H1 (cell line): Measurements from ENCODE around the gene VAPB. TPM values are rescaled to one million over a fixed set of nuclear protein-coding genes. Genes with fewer than 3 reads are reported as not detected.

ENCODE experiments used
- CTCF ChIA-PET: fragments of 300-600 bp; sonication (Branson Sonifier 250); formaldehyde crosslinking; loops from one replicate; lab custom pipeline; 2021; ENCODE audit not compliant: partially characterized antibody; lab: Charles Lee
- POLR2A ChIA-PET: fragments of 300-600 bp; sonication (Branson Sonifier 250); formaldehyde crosslinking; loops from one replicate; lab custom pipeline; 2021; ENCODE audit warnings: inconsistent platforms; ENCODE audit not compliant: partially characterized antibody; lab: Charles Lee
- DNase-seq, 2 experiments: peaks; one replicate each; pipeline versions ENCODE4 v3.0.0 to v3.0.0-alpha.2; 2010 to 2022; ENCODE audit warnings: low spot score in 2 of 2, low read depth in 1 of 2, mixed read lengths in 1 of 2
- FAIRE-seq: peaks from 2 replicates; lab custom pipeline; 2011; peaks lifted over from hg19 to GRCh38; lab: Jason Lieb, UNC
- H2AFZ ChIP-seq: 2 replicates; pipeline ENCODE4 v1.8.1; 2012; ENCODE audit warnings: low read length, inconsistent platforms
- H2AK5ac ChIP-seq: 2 replicates; pipeline ENCODE4 v1.6.1; 2013; ENCODE audit warnings: low read depth, low read length
- H2BK120ac ChIP-seq: replicated peaks from 2 replicates; pipeline ENCODE3; 2013; ENCODE audit warnings: low read depth, low read length, inconsistent platforms
- H2BK12ac ChIP-seq: 2 replicates; pipeline ENCODE4 v1.6.1; 2013; ENCODE audit warnings: low read depth, low read length
- H2BK15ac ChIP-seq: 2 replicates; pipeline ENCODE4 v1.6.1; 2013; ENCODE audit warnings: low read length
- H2BK20ac ChIP-seq: 2 replicates; pipeline ENCODE4 v1.6.1; 2013; ENCODE audit warnings: low read length
- H2BK5ac ChIP-seq: 2 replicates; pipeline ENCODE4 v1.6.1; 2013; ENCODE audit warnings: low read depth, low read length
- H3K14ac ChIP-seq: 2 replicates; pipeline ENCODE4 v1.6.1; 2013; ENCODE audit warnings: inconsistent platforms; ENCODE audit not compliant: insufficient read length
- H3K18ac ChIP-seq: 2 replicates; pipeline ENCODE4 v1.6.1; 2013; ENCODE audit warnings: low read length; ENCODE audit errors: extremely low read depth
- H3K23ac ChIP-seq: 2 replicates; pipeline ENCODE4 v1.6.1; 2013; ENCODE audit warnings: inconsistent platforms; ENCODE audit not compliant: insufficient read length
- H3K23me2 ChIP-seq: 2 replicates; pipeline ENCODE4 v1.6.1; 2013; ENCODE audit warnings: low read depth, low read length
- H3K27ac ChIP-seq: 2 replicates; pipeline ENCODE4 v1.6.1; 2011; ENCODE audit warnings: low read depth, low read length, inconsistent platforms
- H3K27me3 ChIP-seq, 4 experiments: replicated peaks in 1 of 4; 1 replicate in 1 of 4; 2 replicates in 3 of 4; pipeline versions ENCODE4 v1.6.1 to v1.8.1; 2011 to 2013; ENCODE audit warnings: low read length in 3 of 4, mild to moderate bottlenecking in 3 of 4, inconsistent platforms in 2 of 4, mixed read lengths in 2 of 4, moderate library complexity in 1 of 4; ENCODE audit not compliant: control insufficient read depth in 3 of 4, insufficient read depth in 3 of 4; ENCODE audit errors: extremely low read depth in 1 of 4
- H3K36me3 ChIP-seq, 4 experiments: 2 replicates each; pipeline versions ENCODE4 v1.6.1 to v1.8.1; 2011 to 2013; ENCODE audit warnings: mild to moderate bottlenecking in 4 of 4, low read length in 3 of 4, moderate library complexity in 2 of 4, control low read depth in 1 of 4, inconsistent platforms in 1 of 4; ENCODE audit not compliant: insufficient read depth in 4 of 4, control insufficient read depth in 2 of 4
- H3K4ac ChIP-seq: replicated peaks from 2 replicates; pipeline ENCODE3; 2013; ENCODE audit warnings: low read length, low read depth, mixed read lengths, inconsistent platforms; ENCODE audit not compliant: insufficient read length
- H3K4me1 ChIP-seq, 4 experiments: replicated peaks in 1 of 4; 1 replicate in 1 of 4; 2 replicates in 3 of 4; pipeline versions ENCODE4 v1.6.1 to v1.8.1; 2011 to 2013; ENCODE audit warnings: low read length in 3 of 4, inconsistent platforms in 2 of 4, mixed read lengths in 1 of 4; ENCODE audit not compliant: insufficient read depth in 4 of 4, control insufficient read depth in 3 of 4
- H3K4me2 ChIP-seq, 2 experiments: 2 replicates each; pipeline versions ENCODE4 v1.6.1 to v1.8.1; 2011 to 2013; ENCODE audit warnings: low read depth in 2 of 2, low read length in 2 of 2, control low read depth in 1 of 2, inconsistent platforms in 1 of 2, mild to moderate bottlenecking in 1 of 2; ENCODE audit not compliant: insufficient read depth in 1 of 2
- H3K4me3 ChIP-seq, 4 experiments: fragments of 200-600, 300-600 bp in 1 of 4; sonication (generic), shearing (Covaris generic), sonication (Bioruptor Twin) in 1 of 4; 2 replicates each; pipeline versions ENCODE4 v1.5.1 to v1.8.1; 2011 to 2016; ENCODE audit warnings: low read length in 4 of 4, low read depth in 3 of 4, control low read depth in 2 of 4, inconsistent platforms in 2 of 4, mild to moderate bottlenecking in 2 of 4, mixed read lengths in 1 of 4, moderate library complexity in 1 of 4; ENCODE audit not compliant: insufficient read depth in 2 of 4; ENCODE audit errors: extremely low read depth in 1 of 4
- H3K56ac ChIP-seq: replicated peaks from 2 replicates; pipeline ENCODE3; 2013; ENCODE audit warnings: low read depth, mild to moderate bottlenecking, mixed read lengths, low read length, inconsistent platforms; ENCODE audit not compliant: insufficient read length
- H3K79me1 ChIP-seq: 2 replicates; pipeline ENCODE4 v1.6.1; 2013; ENCODE audit warnings: low read depth, low read length, control low read depth
- H3K79me2 ChIP-seq, 2 experiments: 2 replicates each; pipeline versions ENCODE4 v1.6.1 to v1.8.1; 2012 to 2013; ENCODE audit warnings: low read length in 2 of 2, mild to moderate bottlenecking in 2 of 2, inconsistent platforms in 1 of 2; ENCODE audit not compliant: insufficient read depth in 2 of 2, control insufficient read depth in 1 of 2
- H3K9ac ChIP-seq, 4 experiments: replicated peaks in 1 of 4; 1 replicate in 1 of 4; 2 replicates in 3 of 4; pipeline versions ENCODE4 v1.6.1 to v1.8.1; 2011 to 2013; ENCODE audit warnings: low read depth in 3 of 4, low read length in 3 of 4, control low read depth in 2 of 4, mild to moderate bottlenecking in 2 of 4, moderate library complexity in 2 of 4, inconsistent platforms in 1 of 4; ENCODE audit errors: extremely low read depth in 1 of 4
- H3K9me3 ChIP-seq, 2 experiments: 2 replicates each; pipeline versions ENCODE4 v1.6.1 to v1.8.1; 2012 to 2013; ENCODE audit warnings: mild to moderate bottlenecking in 2 of 2, moderate library complexity in 2 of 2, control low read depth in 1 of 2, inconsistent platforms in 1 of 2, low read depth in 1 of 2, low read length in 1 of 2, mixed read lengths in 1 of 2; ENCODE audit not compliant: insufficient read depth in 2 of 2
- H4K20me1 ChIP-seq, 2 experiments: replicated peaks in 1 of 2; 2 replicates each; pipeline versions ENCODE3 to v1.8.1; 2011 to 2013; ENCODE audit warnings: inconsistent platforms in 2 of 2, low read length in 2 of 2, mild to moderate bottlenecking in 1 of 2; ENCODE audit not compliant: insufficient read depth in 2 of 2, control insufficient read depth in 1 of 2
- H4K5ac ChIP-seq: 2 replicates; pipeline ENCODE4 v1.6.1; 2013; ENCODE audit warnings: low read length, low read depth, mixed read lengths, inconsistent platforms; ENCODE audit not compliant: insufficient read length
- H4K8ac ChIP-seq: 2 replicates; pipeline ENCODE4 v1.8.0; 2013; ENCODE audit warnings: mild to moderate bottlenecking, moderate library complexity, low read length, inconsistent platforms; ENCODE audit not compliant: insufficient read depth; ENCODE audit errors: extremely low read depth
- H4K91ac ChIP-seq: replicated peaks from 2 replicates; pipeline ENCODE3; 2013; ENCODE audit warnings: low read length, mixed read lengths, inconsistent platforms; ENCODE audit not compliant: insufficient read length
- CHD1 ChIP-seq: IDR thresholded peaks from 2 replicates; pipeline ENCODE4 v1.6.1; 2012; ENCODE audit warnings: low read depth, low read length, improper control_type of control experiment
- RFX5 ChIP-seq: IDR thresholded peaks from 2 replicates; pipeline ENCODE4 v1.6.1; 2011; ENCODE audit warnings: low read depth, low read length, improper control_type of control experiment, borderline replicate concordance
- SIX5 ChIP-seq: IDR thresholded peaks from 2 replicates; pipeline ENCODE4 v1.6.1; 2011; ENCODE audit warnings: mild to moderate bottlenecking, low read depth, low read length
- SP4 ChIP-seq: IDR thresholded peaks from 2 replicates; pipeline ENCODE4 v1.6.1; 2012; ENCODE audit warnings: low read length, inconsistent platforms
- TAF1 ChIP-seq: IDR thresholded peaks from 2 replicates; pipeline ENCODE4 v1.6.1; 2011; ENCODE audit warnings: mild to moderate bottlenecking, low read depth, low read length
- TAF7 ChIP-seq: optimal IDR thresholded peaks from 2 replicates; pipeline ENCODE3; 2011; ENCODE audit warnings: low read depth, mild to moderate bottlenecking, inconsistent platforms, low read length, moderate library complexity, borderline replicate concordance
- polyA plus RNA-seq, 7 experiments: library from polyadenylated mRNA; depleted of rRNA in 3 of 7; stranded (reverse) in 5 of 7; unstranded in 2 of 7; fragments of >200 nt in 5 of 7; fragments of 200-250 nt in 2 of 7; gene quantifications; 1 replicate in 5 of 7; 2 replicates in 1 of 7; 4 replicates in 1 of 7; pipeline versions ENCODE4 v1.2.1 to v1.2.3, GENCODE V29; 2011 to 2013; ENCODE audit warnings: missing spikeins in 2 of 7, mixed read lengths in 2 of 7
- total RNA-seq: library from RNA; stranded (reverse); fragmentation: NEBNext Ultra II Directional; extraction: Animal tissue kit (Norgen Biotek cat#: 25700); gene quantifications from 2 replicates; pipeline ENCODE4 v1.2.1, GENCODE V29; 2021

The VAPB gene
- total and polyA plus RNA-seq, 2 of the 8 experiments (the other 6 are each of a cell fraction or from before 2014, with no cell fraction given): 24.4 to 62.8 TPM

DNA sequence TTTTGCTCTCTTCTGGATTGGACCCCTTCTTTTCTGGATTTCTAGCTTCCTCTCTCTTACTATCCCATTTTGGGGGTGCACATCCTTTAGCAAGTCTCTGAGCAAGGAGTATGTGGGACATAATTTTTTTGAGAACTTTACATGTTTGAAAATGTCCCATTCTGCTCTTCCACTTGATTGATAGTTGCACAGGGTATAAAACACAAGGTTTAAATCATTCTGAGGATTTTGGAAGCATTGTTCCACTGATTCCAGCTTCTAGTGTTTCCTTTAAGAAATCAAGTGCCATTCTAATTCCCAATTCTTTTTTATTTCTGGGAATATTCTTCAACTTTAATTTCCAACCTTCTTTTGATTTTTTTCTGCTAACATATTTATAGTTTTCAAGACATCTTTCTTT lies 65.4 kb downstream of the VAPB start:
- H2AK5ac ChIP-seq: no peak overlapping the region
- H3K27ac ChIP-seq: no peak overlapping the region
- H3K4me2 ChIP-seq: no peak overlapping the region
- H3K27me3 ChIP-seq: no peaks in the 10 kb centered on the region
- no peak overlapping the region for H4K91ac ChIP-seq
- no peak overlapping the region for H2BK12ac ChIP-seq
- H3K9me3 ChIP-seq: no peaks in the 10 kb centered on the region
- no peaks in the 10 kb centered on the region for H3K36me3 ChIP-seq
- no peaks in the 10 kb centered on the region for H3K79me1 ChIP-seq
- no peaks in the 10 kb centered on the region for H3K79me2 ChIP-seq
- H4K20me1 ChIP-seq: no peaks in the 10 kb centered on the region
- H3K4me3 ChIP-seq: no peak overlapping the region
- H2BK20ac ChIP-seq: no peak overlapping the region
- no peak overlapping the region for H4K8ac ChIP-seq
- FAIRE-seq (no peak), DNase-seq (no peak)
- H3K56ac ChIP-seq: no peak overlapping the region
- H4K5ac ChIP-seq: no peak overlapping the region
- no peak overlapping the region for H3K9ac ChIP-seq
- ChIA-PET CTCF (interaction anchor here (2.4 kb wide), 1 partner anchor 13 kb away, joined by 5 read pairs; no protein-coding TSS in a partner anchor), POLR2A (interaction anchor here (1.2 to 1.7 kb wide), 2 partner anchors 8 to 207 kb away, joined by 3 to 7 read pairs; no protein-coding TSS in a partner anchor)
- H3K23ac ChIP-seq: no peak overlapping the region
- no peak overlapping the region for H2BK120ac ChIP-seq
- peaks cover 3 to 11% (median 8%) of the 10 kb centered on the region in 4 experiments for H3K4me1 ChIP-seq
- H2BK5ac ChIP-seq: no peak overlapping the region
- H2BK15ac ChIP-seq: no peak overlapping the region
- no peak overlapping the region for H2AFZ ChIP-seq
- H3K18ac ChIP-seq: no peak overlapping the region
- H3K14ac ChIP-seq: no peak overlapping the region
- H3K4ac ChIP-seq: no peak overlapping the region
- no peaks in the 10 kb centered on the region for H3K23me2 ChIP-seq
- no peak for TF ChIP-seq CHD1
- no peak for TF ChIP-seq RFX5
- no peak for TF ChIP-seq SP4
- no peak for TF ChIP-seq SIX5
- TF ChIP-seq TAF7: no peak
- no peak for TF ChIP-seq TAF1
